Thymus (tissue), 11 donors: ENCODE data around the gene NR5A1. TPM values are rescaled to one million over a fixed set of nuclear protein-coding genes. Genes with fewer than 3 reads are reported as not detected.

ENCODE experiments used
- DNase-seq, 9 donors: peaks; one replicate each; pipeline ENCODE4 v3.0.0-alpha.2; 2013; ENCODE audit warnings: low spot score in 9 of 9, low read depth in 6 of 9, missing footprints in 1 of 9
- H3K27ac ChIP-seq, 2 donors: one replicate each; pipeline ENCODE4 v1.5.1; 2013; ENCODE audit warnings: control low read depth in 1 of 2, low read depth in 1 of 2, low read length in 1 of 2, mild to moderate bottlenecking in 1 of 2, moderate library complexity in 1 of 2
- H3K27me3 ChIP-seq, 2 donors: one replicate each; pipeline ENCODE4 v1.5.1; 2013; ENCODE audit warnings: low read length in 1 of 2; ENCODE audit not compliant: control insufficient read depth in 2 of 2, insufficient read depth in 1 of 2
- H3K36me3 ChIP-seq, 2 donors: one replicate each; pipeline ENCODE4 v1.5.1; 2013; ENCODE audit warnings: low read length in 1 of 2, mild to moderate bottlenecking in 1 of 2, moderate library complexity in 1 of 2; ENCODE audit not compliant: control insufficient read depth in 2 of 2, insufficient read depth in 2 of 2
- H3K4me1 ChIP-seq, 2 donors: one replicate each; pipeline ENCODE4 v1.5.1; 2013; ENCODE audit warnings: low read length in 2 of 2; ENCODE audit not compliant: control insufficient read depth in 2 of 2, insufficient read depth in 2 of 2
- H3K4me3 ChIP-seq, 2 donors: one replicate each; pipeline ENCODE4 v1.5.1; 2013; ENCODE audit warnings: low read length in 2 of 2, control low read depth in 1 of 2, mild to moderate bottlenecking in 1 of 2
- H3K9me3 ChIP-seq, 2 donors: one replicate each; pipeline ENCODE4 v1.5.1; 2013; ENCODE audit warnings: low read length in 1 of 2, mild to moderate bottlenecking in 1 of 2; ENCODE audit not compliant: control insufficient read depth in 2 of 2, insufficient read depth in 1 of 2
- WGBS: extraction: QIAGEN DNeasy Blood & Tissue Kit; methylation state at CpG from one replicate; pipeline ENCODE4 v1.1.7; 2013; 5-methylcytosine and 5-hydroxymethylcytosine counted together
- polyA plus RNA-seq: library from polyadenylated mRNA; stranded (reverse); fragments of 200-250 nt; gene quantifications from one replicate; pipeline ENCODE4 v1.2.3, GENCODE V29; 2013
- total RNA-seq: library from RNA; stranded (reverse); fragments of 120-200 nt; gene quantifications from one replicate; pipeline ENCODE4 v1.2.4, GENCODE V29; 2013
- donor health status: healthy.

NR5A1 gene
- total and polyA plus RNA-seq, 2 donors, result 0.46 to 0.52 TPM

GRCh38 chr9:124465736-124466135 lies 41.5 kb downstream of the NR5A1 start:
- 93% methylated on average over 3 of the region's 3 CpGs for WGBS
- H3K27me3 ChIP-seq, result peaks cover 0 to 9% of the 10 kb centered on the region in 2 donors
- no peaks in the 10 kb centered on the region for H3K36me3 ChIP-seq
- no peaks in the 10 kb centered on the region for H3K9me3 ChIP-seq
- no peak overlapping the region for H3K27ac ChIP-seq
- peaks cover 0 to 4% of the 10 kb centered on the region in 2 donors for H3K4me1 ChIP-seq
- H3K4me3 ChIP-seq, result no peak overlapping the region
- DNase-seq, result no peak

GRCh38 chr9:124462739-124463138 lies 44.5 kb downstream of the NR5A1 start:
- Histone ChIP-seq H3K9me3 (no peaks in the 10 kb centered on the region), H3K27me3 (peaks cover 0 to 9% of the 10 kb centered on the region in 2 donors), H3K36me3 (no peaks in the 10 kb centered on the region), H3K4me3 (no peak overlapping the region), H3K4me1 (no peaks in the 10 kb centered on the region), H3K27ac (no peak overlapping the region)
- no peak for DNase-seq
- 90% methylated on average over 1 of the region's 1 CpG for WGBS

GRCh38 chr9:124458441-124458840 lies 48.8 kb downstream of the NR5A1 start:
- no peaks in the 10 kb centered on the region for H3K4me1 ChIP-seq
- DNase-seq, result no peak
- H3K27me3 ChIP-seq, result peaks cover 10 to 19% of the 10 kb centered on the region in 2 donors
- H3K4me3 ChIP-seq, result no peak overlapping the region
- WGBS, result 97% methylated on average over 9 of the region's 9 CpGs
- H3K36me3 ChIP-seq, result no peaks in the 10 kb centered on the region
- no peak overlapping the region for H3K27ac ChIP-seq
- H3K9me3 ChIP-seq, result no peaks in the 10 kb centered on the region

GRCh38 chr9:124457887-124458431 lies 49.2 kb downstream of the NR5A1 start:
- WGBS, result 94% methylated on average over 8 of the region's 8 CpGs
- H3K27ac ChIP-seq, result no peak overlapping the region
- H3K36me3 ChIP-seq, result no peaks in the 10 kb centered on the region
- DNase-seq, result no peak
- H3K4me3 ChIP-seq, result no peak overlapping the region
- H3K27me3 ChIP-seq, result peaks cover 15 to 22% of the 10 kb centered on the region in 2 donors
- H3K4me1 ChIP-seq, result no peaks in the 10 kb centered on the region
- no peaks in the 10 kb centered on the region for H3K9me3 ChIP-seq

- no peak overlapping the region for H3K4me3 ChIP-seq
- WGBS, result 94% methylated on average over 18 of the region's 18 CpGs
- DNase-seq, result no peak
These were observed 49.9 kb downstream of the NR5A1 start for GRCh38 chr9:124457079-124457886.

GRCh38 chr9:124456341-124457078 lies 50.7 kb downstream of the NR5A1 start:
- Histone ChIP-seq H3K36me3 (no peaks in the 10 kb centered on the region), H3K4me3 (no peak overlapping the region), H3K27me3 (peaks cover 24 to 33% of the 10 kb centered on the region in 2 donors), H3K4me1 (no peaks in the 10 kb centered on the region), H3K27ac (no peak overlapping the region), H3K9me3 (no peaks in the 10 kb centered on the region)
- DNase-seq, result no peak
- WGBS, result 89% methylated on average over 15 of the region's 15 CpGs

More at GRCh38 chr9:124457079-124457886, 49.9 kb downstream of the NR5A1 start:
- H3K9me3 ChIP-seq, result no peaks in the 10 kb centered on the region
- H3K36me3 ChIP-seq, result no peaks in the 10 kb centered on the region
- peaks cover 22 to 29% of the 10 kb centered on the region in 2 donors for H3K27me3 ChIP-seq
- H3K4me1 ChIP-seq, result no peaks in the 10 kb centered on the region
- no peak overlapping the region for H3K27ac ChIP-seq

- no peak overlapping the region for H3K27ac ChIP-seq
- DNase-seq, result no peak
- WGBS, result 89% methylated on average over 7 of the region's 7 CpGs
- no peaks in the 10 kb centered on the region for H3K36me3 ChIP-seq
- no peak overlapping the region for H3K4me3 ChIP-seq
- H3K4me1 ChIP-seq, result peaks cover 0 to 4% of the 10 kb centered on the region in 2 donors
- peaks cover 28 to 40% of the 10 kb centered on the region in 2 donors for H3K27me3 ChIP-seq
- no peaks in the 10 kb centered on the region for H3K9me3 ChIP-seq
These were observed 51.4 kb downstream of the NR5A1 start for GRCh38 chr9:124455820-124456219.

GRCh38 chr9:124454791-124455443 lies 52.3 kb downstream of the NR5A1 start:
- no peak for DNase-seq
- H3K4me3 ChIP-seq, result no peak overlapping the region
- H3K9me3 ChIP-seq, result peaks cover 0 to 4% of the 10 kb centered on the region in 2 donors
- no peak overlapping the region for H3K27ac ChIP-seq
- peaks cover 0 to 10% of the 10 kb centered on the region in 2 donors for H3K4me1 ChIP-seq
- H3K27me3 ChIP-seq, result peaks cover 31 to 49% of the 10 kb centered on the region in 2 donors
- no peaks in the 10 kb centered on the region for H3K36me3 ChIP-seq
- WGBS, result 93% methylated on average over 14 of the region's 14 CpGs
